GM20000 (cell line): ENCODE measurements around the gene XRCC5.
"Not testable (repeated sequence)": the region's sequence is repeated elsewhere in the genome, so short reads cannot be mapped to it uniquely, and the experiment has no call there.

Experiments
- DNase-seq: peaks from one replicate; pipeline ENCODE4 v3.0.0; 2012; ENCODE audit warnings: low spot score
- CTCF ChIP-seq: IDR thresholded peaks from 2 replicates; pipeline ENCODE4 v1.5.1; 2012; ENCODE audit warnings: mild to moderate bottlenecking, control low read depth; ENCODE audit errors: extremely low read depth, missing control alignments

The XRCC5 gene

GRCh38 chr2:216133397-216133796, 24.2 kb downstream of the XRCC5 start:
- no peak for DNase-seq
- no peak for TF ChIP-seq CTCF

GRCh38 chr2:216134958-216135541, 25.9 kb downstream of the XRCC5 start:
- TF ChIP-seq CTCF, result no peak
- no peak for DNase-seq

- TF ChIP-seq CTCF, result no peak
- DNase-seq, result peak; percentile 8
These were observed 30.7 kb downstream of the XRCC5 start for GRCh38 chr2:216139884-216140283.

- not testable (repeated sequence) for DNase-seq
These were observed 32.4 kb downstream of the XRCC5 start for GRCh38 chr2:216141516-216141915.

GRCh38 chr2:216142540-216142939, 33.4 kb downstream of the XRCC5 start:
- no peak for TF ChIP-seq CTCF
- DNase-seq, result peak; percentile 74

- no peak for TF ChIP-seq CTCF
- no peak for DNase-seq
These were observed 35.2 kb downstream of the XRCC5 start for GRCh38 chr2:216144372-216144771.

- no peak for TF ChIP-seq CTCF
- DNase-seq, result no peak
These were observed 35.7 kb downstream of the XRCC5 start for GRCh38 chr2:216144857-216145256.

GRCh38 chr2:216146573-216146972, 37.4 kb downstream of the XRCC5 start:
- no peak for TF ChIP-seq CTCF
- DNase-seq, result no peak
